OCI-LY3 (cell line): ENCODE results near the gene TNFRSF4.

Experiments
- CTCF ChIP-seq: fragments of 200-600, 300-600 bp; sonication (generic); IDR thresholded peaks from 2 replicates; pipeline ENCODE4 v1.5.1; 2014; ENCODE audit warnings: antibody characterized with exemption, low read length, low read depth
- EZH2phosphoT487 ChIP-seq: fragments of 200-600 bp; shearing (Covaris generic); IDR thresholded peaks from 2 replicates; pipeline ENCODE4 v1.6.1; 2018; ENCODE audit warnings: antibody characterized with exemption, mixed run types, low read depth

GRCh38 chr1:1253972-1254666 lies 40.2 kb upstream of the TNFRSF4 start:
- no peak for TF ChIP-seq CTCF
- no peak for TF ChIP-seq EZH2phosphoT487
